NCI-H1417 treated with DMSO at 0.1 percent for 48 hours (cell line): ENCODE data around the gene LAMA2.
"Not testable (repeated sequence)": the region's sequence is repeated elsewhere in the genome, so short reads cannot be mapped to it uniquely, and the experiment has no call there.

Source experiments
- DNase-seq: peaks from one replicate; lab custom pipeline; 2025; lab: John Stamatoyannopoulos, UW

The LAMA2 gene

DNA sequence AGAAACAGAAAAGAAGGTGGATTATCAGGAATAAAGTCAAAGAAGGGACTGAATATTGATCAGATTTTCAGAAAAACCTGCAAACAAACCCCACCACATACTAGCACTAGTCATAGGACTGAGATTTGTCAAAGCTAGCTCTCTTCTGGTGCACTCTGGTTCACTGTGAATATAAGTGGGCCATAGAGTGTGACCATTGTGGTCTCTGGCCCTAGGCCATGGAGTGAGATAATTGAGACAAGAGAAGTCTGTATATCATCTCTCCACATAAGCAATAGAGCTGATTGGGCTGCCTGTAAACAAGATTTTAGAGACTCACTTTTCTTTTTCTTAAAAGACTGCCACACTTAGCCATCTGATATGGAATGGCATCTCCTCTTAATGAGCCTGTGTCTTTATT is 247.2 kb downstream of the LAMA2 start:
- no peak for DNase-seq

DNA sequence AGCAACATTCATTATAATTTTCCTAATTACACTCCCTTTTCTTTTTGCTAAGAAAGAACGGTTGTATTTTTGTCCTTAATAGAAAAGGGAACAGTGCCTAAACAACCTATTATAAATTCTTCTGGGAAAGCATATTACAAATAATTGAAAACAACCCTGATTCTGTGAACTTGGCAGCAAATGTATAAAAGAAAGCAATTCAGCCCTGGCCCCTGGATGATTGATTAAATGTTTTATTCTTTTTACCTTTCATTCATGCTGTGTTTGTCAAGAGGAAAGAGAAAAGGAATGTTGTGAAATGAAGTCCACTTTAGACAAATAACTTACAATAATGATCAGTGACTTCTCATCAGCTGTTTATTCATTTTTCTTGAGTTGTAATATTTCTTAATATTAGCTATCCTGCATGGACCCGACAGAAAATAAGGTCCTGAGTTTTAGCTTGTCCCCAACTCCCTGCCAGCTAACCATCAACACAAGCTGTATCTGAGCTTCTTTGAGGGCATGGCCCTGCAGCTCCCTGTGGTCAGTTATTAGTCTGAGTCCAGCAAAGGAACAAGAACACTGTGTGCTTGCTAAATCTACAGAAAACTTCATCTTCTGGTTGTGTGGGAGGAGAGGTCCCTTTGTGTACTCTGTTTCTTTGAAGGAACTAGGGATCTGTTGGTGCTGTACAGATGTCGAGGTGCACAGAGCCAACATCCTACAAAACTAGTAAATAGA is 248.2 kb downstream of the LAMA2 start:
- DNase-seq, result no peak

DNA sequence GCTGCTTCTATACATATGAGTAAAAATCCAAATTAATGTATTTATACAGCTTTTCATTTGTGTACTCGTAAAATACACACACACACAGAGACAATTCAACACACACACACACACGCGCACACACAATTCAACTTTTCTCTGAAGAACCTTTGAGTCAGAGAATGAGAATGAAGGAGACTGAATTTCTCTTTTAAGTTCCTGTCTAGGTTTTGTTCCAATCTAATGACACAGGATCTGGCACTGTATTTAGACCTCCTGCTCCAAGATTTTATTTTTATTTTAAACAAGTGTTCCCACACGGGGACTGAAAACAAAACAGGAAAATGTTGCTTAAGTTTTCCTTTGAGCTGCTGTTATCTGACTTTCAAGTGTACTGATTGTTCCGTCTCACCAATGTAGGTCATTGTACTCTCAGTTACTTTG is 250.8 kb downstream of the LAMA2 start:
- no peak for DNase-seq

- DNase-seq, result no peak
These were observed 251.6 kb downstream of the LAMA2 start for GRCh38 chr6:129134535-129134934.

- DNase-seq, result no peak
These were observed 252.5 kb downstream of the LAMA2 start for GRCh38 chr6:129135451-129135850.

DNA sequence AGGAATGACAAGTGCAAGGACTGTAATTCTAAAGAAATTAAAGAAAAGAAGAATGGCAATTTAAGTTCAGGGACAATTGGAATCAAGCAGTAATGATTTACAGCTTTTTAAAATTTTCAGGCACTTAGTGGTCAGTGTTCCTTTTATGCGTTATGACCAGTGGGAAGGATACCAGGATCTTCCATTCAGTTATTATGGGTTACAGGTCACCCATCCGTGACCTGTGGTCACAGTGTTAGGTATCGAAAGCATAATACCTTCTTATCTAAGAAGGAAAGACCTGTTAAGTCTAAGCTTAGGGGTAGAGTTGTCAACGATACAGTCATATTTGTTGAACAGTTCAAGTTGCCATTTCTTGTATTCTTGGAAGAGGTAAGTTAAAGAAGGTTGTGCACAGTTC is 253.8 kb downstream of the LAMA2 start:
- no peak for DNase-seq

- DNase-seq, result no peak
These were observed 255.9 kb downstream of the LAMA2 start for GRCh38 chr6:129138739-129139405.

DNA sequence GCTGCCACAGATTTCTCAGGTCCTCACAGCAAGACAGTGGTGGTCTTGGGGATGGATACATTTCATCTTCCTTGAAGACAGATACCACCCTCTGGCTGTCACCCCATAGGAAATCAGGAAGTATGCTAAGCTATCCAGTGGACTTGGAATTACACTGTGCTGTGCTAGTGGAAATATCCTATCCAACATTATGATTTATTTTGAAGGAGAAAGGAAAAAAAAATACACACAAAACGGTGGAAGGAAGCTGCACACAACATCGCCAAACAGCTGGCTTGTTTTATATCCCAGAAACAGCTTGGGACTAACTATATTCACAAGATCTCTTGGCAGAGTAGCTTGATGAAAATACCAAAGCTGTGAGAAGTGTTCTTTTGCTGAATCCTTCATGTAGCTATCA is 257.6 kb downstream of the LAMA2 start:
- no peak for DNase-seq

DNA sequence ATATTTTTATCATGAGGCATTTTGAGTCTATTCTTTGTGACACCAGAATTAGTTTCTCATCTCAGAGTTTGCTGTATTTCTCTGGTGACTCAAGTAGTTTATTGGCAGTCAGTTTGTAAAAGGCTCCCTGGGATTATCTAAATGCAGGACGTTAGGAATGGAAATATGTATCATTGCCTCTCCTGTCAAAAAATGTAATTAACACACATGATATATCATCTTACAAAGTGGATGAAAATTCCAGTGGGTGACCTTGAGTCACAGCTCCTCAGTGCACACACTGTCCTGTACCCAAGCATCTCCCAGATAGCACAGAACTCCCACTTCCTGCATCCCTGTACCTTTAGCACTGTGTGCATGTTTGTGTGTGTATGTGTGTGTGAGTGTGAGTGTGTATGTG is 258.6 kb downstream of the LAMA2 start:
- no peak for DNase-seq

DNA sequence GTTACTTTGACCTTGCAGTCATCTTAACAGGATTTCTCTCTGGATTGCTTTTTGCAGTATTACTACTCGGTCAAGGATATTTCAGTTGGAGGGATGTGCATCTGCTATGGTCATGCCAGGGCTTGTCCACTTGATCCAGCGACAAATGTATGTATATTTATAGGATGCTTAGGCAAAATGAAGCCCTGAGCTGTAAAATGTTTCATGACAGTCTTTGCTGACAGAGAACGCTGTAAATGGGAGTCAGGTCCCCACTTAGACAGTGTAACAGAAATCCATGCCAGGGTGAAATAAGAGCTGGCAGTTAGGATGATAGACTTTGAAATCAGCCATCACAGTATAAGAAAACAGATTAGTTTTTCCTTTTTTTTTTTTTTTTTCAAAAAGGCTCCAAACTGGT is 264.0 kb downstream of the LAMA2 start:
- no peak for DNase-seq

- no peak for DNase-seq
These were observed 267.6 kb downstream of the LAMA2 start for GRCh38 chr6:129150507-129150906.

- no peak for DNase-seq
These were observed 270.3 kb downstream of the LAMA2 start for GRCh38 chr6:129153257-129153656.

DNA sequence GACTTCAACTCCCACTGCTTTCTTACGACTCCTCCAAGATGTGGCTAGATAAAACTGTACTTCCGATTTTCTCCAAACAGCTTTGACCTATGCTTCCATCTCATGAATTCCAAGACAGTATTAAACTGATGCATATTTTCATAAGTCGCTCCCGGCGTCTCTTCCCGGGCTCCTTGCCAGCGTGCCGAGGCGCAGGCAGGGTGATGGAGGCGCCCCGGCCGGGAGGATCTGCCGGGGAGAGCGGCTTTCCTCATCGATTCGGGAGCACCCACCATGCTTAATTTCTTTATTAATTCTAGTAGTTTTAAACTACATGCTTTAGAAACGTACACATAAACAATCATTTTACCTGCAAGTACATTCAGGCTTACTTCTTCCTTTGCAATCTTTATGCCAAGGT is 276.3 kb downstream of the LAMA2 start:
- not testable (repeated sequence) for DNase-seq

DNA sequence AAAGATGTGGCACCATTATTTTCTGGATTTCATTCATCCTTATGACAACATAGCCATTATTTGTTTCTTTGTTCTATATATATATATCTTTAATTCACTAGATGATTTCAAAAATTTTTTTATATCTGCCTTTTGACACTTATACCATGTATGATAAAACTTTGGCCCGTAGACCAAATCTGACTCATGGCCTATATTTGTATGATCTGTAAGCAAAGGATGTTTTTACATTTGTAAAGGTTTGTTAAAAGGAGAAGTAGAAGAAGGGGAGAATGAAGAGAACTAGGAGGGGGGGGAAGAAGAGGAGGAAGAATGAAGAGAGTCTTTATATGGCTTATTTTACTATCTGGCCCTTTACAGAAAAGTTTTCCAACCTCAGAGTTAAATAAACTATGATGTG is 279.7 kb downstream of the LAMA2 start:
- no peak for DNase-seq

DNA sequence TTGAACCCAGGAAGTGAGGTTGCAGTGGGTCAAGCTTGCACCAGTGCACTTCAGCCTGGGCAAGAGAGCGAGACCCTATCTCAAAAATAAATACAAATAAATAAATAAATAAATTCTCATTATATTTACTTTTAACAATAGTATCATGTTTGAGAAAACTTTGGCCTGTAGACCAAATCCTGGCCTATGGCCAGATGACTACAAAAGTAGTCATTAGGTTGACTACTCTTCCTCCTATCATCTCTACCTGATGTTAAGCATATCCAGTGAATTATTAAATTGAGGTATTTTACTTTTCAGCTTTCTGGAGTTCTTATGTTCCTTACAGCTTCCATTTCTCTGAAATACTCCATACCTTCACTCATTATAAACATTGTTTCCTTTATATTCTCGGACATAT is 280.6 kb downstream of the LAMA2 start:
- no peak for DNase-seq

DNA sequence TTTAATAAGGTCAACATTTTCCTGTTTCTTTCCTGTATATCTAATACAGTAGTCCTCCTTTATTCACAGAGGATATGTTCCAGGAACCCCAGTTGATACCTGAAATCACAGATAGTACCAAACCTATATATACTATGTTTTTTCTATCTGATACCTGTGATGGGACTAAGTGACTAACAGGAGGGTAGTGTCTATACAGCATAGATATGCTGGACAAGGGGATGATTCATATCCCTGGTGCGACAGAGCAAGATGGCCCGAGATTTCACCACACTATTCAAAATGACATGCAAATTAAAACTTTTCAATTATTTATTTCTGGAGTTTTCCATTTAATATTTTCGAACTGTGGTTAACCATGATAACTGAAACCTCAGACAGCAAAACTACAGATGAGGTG is 281.1 kb downstream of the LAMA2 start:
- DNase-seq, result no peak

DNA sequence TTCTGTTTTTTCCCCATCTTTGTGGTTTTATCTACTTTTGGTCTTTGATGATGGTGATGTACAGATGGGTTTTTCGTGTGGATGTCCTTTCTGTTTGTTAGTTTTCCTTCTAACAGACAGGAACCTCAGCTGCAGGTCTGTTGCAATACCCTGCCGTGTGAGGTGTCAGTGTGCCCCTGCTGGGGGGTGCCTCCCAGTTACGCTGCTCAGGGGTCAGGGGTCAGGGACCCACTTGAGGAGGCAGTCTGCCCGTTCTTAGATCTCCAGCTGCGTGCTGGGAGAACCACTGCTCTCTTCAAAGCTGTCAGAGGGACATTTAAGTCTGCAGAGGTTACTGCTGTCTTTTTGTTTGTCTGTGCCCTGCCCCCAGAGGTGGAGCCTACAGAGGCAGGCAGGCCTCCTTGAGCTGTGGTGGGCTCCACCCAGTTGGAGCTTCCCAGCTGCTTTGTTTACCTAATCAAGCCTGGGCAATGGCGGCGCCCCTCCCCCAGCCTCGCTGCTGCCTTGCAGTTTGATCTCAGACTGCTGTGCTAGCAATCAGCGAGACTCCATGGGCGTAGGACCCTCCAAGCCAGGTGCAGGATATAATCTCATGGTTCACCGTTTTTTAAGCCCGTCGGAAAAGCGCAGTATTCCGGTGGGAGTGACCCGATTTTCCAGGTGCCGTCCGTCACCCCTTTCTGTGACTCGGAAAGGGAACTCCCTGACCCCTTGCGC is 289.5 kb downstream of the LAMA2 start:
- DNase-seq, result not testable (repeated sequence)

GRCh38 chr6:129175066-129175465 is 292.1 kb downstream of the LAMA2 start:
- no peak for DNase-seq

DNA sequence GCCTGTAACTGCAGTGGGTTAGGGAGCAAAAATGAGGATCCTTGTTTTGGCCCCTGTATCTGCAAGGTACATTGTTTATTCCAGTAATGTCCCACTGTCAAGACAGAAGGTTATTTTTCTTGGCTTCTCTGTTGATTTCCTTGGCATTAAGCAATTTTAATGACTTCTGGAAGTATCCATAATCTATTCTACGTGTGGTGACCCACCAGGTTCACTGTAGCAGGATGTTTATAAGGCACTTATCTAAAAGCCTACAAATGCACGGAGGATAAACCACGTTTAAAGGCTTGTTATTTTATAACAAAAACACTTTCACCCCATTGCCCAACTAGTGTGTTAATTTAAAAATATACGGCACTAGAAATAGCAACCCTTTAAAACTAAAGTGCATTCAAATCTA is 294.9 kb downstream of the LAMA2 start:
- no peak for DNase-seq

GRCh38 chr6:129179283-129179682 is 296.3 kb downstream of the LAMA2 start:
- no peak for DNase-seq

DNA sequence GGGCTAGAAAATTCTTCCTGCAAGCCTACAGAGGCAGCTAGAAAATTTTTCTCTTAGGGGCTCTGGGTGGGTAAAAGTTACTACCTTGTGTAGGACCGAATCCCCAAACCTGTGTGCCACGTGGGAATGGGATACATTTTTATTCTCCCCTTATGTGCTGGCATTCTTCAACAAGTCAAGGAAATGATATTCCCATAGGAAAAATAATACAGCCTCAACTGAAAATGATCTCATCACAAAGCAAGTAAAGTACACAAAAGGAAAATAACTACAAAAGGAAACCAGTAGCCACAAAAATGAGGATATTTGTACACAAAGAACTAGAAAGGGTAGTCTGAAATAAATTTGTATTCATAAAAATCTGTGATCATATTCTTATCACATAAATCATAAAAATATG is 298.1 kb downstream of the LAMA2 start:
- no peak for DNase-seq

- DNase-seq, result no peak
These were observed 300.3 kb downstream of the LAMA2 start for GRCh38 chr6:129183187-129183591.

- no peak for DNase-seq
These were observed 300.9 kb downstream of the LAMA2 start for GRCh38 chr6:129183681-129184301.
